Epithelial cell of proximal tubule (primary cell): ENCODE results near the gene LMO7. TPM values are rescaled to one million over a fixed set of nuclear protein-coding genes. Genes with fewer than 3 reads are reported as not detected.
"Not testable (repeated sequence)": the region's sequence is repeated elsewhere in the genome, so short reads cannot be mapped to it uniquely, and the experiment has no call there.

Experiments used
- DNase-seq: peaks from one replicate; pipeline ENCODE4 v3.0.0-alpha.2; 2011; ENCODE audit warnings: low read depth
- H3K4me3 ChIP-seq: 2 replicates; pipeline ENCODE4 v1.5.1; 2011; ENCODE audit warnings: low read depth, mild to moderate bottlenecking, low read length
- CTCF ChIP-seq: conservative IDR thresholded peaks from 2 replicates; pipeline ENCODE4 v1.5.1; 2012; ENCODE audit warnings: low read depth, mild to moderate bottlenecking, low read length
- total RNA-seq: library from RNA; depleted of rRNA; stranded (reverse); fragments of >200 nt; gene quantifications from 2 replicates; pipeline ENCODE4 v1.2.3, GENCODE V29; 2015

LMO7 gene
- total RNA-seq, 1 donor from 2014 or later = 46.9 TPM

- DNase-seq = no peak
- TF ChIP-seq CTCF = no peak
- no peak overlapping the region for H3K4me3 ChIP-seq
Observed at GRCh38 chr13:75771226-75771625, 135.1 kb downstream of the LMO7 start.

- TF ChIP-seq CTCF = no peak
- H3K4me3 ChIP-seq = no peak overlapping the region
- DNase-seq = peak; percentile 81
Observed at GRCh38 chr13:75771818-75772217, 135.7 kb downstream of the LMO7 start.

- no peak overlapping the region for H3K4me3 ChIP-seq
- TF ChIP-seq CTCF = no peak
- no peak for DNase-seq
Observed at GRCh38 chr13:75774176-75774575, 138.0 kb downstream of the LMO7 start.

GRCh38 chr13:75776550-75776949 is 140.4 kb downstream of the LMO7 start:
- no peak for DNase-seq
- TF ChIP-seq CTCF = no peak
- no peak overlapping the region for H3K4me3 ChIP-seq

- H3K4me3 ChIP-seq = no peak overlapping the region
- no peak for DNase-seq
- TF ChIP-seq CTCF = no peak
Observed at GRCh38 chr13:75779393-75779792, 143.3 kb downstream of the LMO7 start.

- DNase-seq, H3K4me3 ChIP-seq: not testable (repeated sequence)
Observed at GRCh38 chr13:75780103-75780502, 144.0 kb downstream of the LMO7 start.

GRCh38 chr13:75782985-75783384 is 146.9 kb downstream of the LMO7 start:
- no peak for TF ChIP-seq CTCF
- DNase-seq = no peak
- H3K4me3 ChIP-seq = no peak overlapping the region

GRCh38 chr13:75784003-75784402 is 147.9 kb downstream of the LMO7 start:
- DNase-seq = no peak
- no peak overlapping the region for H3K4me3 ChIP-seq
- no peak for TF ChIP-seq CTCF
